ENCODE measurements around the gene VEGFD. TPM values are rescaled to one million over a fixed set of nuclear protein-coding genes. Genes with fewer than 3 reads are reported as not detected.
A peak's percentile ranks its signal among the peaks of the same experiment; 100 is the strongest.

Gene VEGFD
- total and polyA plus RNA-seq, 2 of the 13 experiments (the other 11 are each of a cell fraction or from before 2014, with no cell fraction given) = 0.11 to 0.35 TPM

DNA sequence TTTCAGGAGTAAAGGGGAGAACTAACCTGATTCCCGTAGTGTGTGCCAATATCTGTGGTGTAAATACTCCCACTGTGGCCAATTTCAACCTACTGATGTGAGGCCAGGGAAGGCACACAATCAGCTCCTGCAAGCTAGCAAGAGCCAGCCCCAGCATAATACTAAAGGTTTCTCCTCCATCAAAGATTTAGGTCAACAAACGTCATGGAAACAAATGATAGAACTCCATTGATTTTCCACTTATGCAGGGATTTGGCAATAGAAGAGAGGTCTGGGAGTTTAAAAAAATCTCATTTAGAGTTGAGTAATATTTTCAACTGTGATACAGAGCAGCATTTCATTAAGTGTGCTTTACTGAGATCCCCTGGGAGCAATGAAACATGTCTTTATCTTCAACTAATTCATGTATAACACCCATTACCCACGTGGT lies 15.8 kb upstream of the VEGFD start:
- H3K4me2 ChIP-seq (ENCODE audit: low read depth, low read length) = no peak overlapping the region
- H3K79me2 ChIP-seq (ENCODE audit: insufficient read depth, low read length) = no peaks in the 10 kb centered on the region
- H3K4me3 ChIP-seq (replicated peaks in 1 of 3; ENCODE audit: insufficient read depth in 1 of 3, low read depth in 2 of 3, low read length in 3 of 3) = no peak overlapping the region
- H3K36me3 ChIP-seq (replicated peaks in 1 of 2; ENCODE audit: control insufficient read depth in 1 of 2, insufficient read depth in 2 of 2, low read length in 2 of 2) = no peaks in the 10 kb centered on the region
- FAIRE-seq = no peak
- CTCF ChIA-PET (ENCODE audit: low intra/inter-chr PET ratio, low total read pairs) = no interaction called here
- 66% methylated on average over 2 of the region's 3 CpGs for WGBS (ENCODE audit: low lambda C conversion rate)
- H3K27ac ChIP-seq (ENCODE audit: extremely low read length, insufficient read depth, low read length) = no peak overlapping the region
- ATAC-seq = peak; percentile 32; the same call in 1 of the 3 replicates
- in situ Hi-C loops (cut with HindIII; ENCODE audit: extremely low pct_ligation_motif_present, low pct_unique_long_range_greater_than_20kb) (no loop called here), intact Hi-C loops (cut with micrococcal nuclease; ENCODE audit: unreplicated experiment) (no loop called here)
- DNase-seq (ENCODE audit: low spot score) = peak; percentile 4
- TF ChIP-seq ZNF724P (CRISPR knock-in tag; IDR thresholded peaks at IDR 0.05; ENCODE audit: borderline replicate concordance) (no peak), ZNF225 (CRISPR knock-in tag; IDR thresholded peaks at IDR 0.05) (no peak), ZNF33B (CRISPR knock-in tag; IDR thresholded peaks at IDR 0.05) (no peak), ZNF263 (CRISPR knock-in tag; IDR thresholded peaks at IDR 0.05) (no peak), NFYB (CRISPR knock-in tag; IDR thresholded peaks at IDR 0.05) (no peak), SMAD1 (CRISPR knock-in tag; IDR thresholded peaks at IDR 0.05; ENCODE audit: borderline replicate concordance, low read depth) (no peak), ATM (IDR thresholded peaks at IDR 0.05; ENCODE audit: borderline replicate concordance) (no peak), SAP130 (CRISPR knock-in tag; IDR thresholded peaks at IDR 0.05; ENCODE audit: low read depth) (no peak), YEATS2 (CRISPR knock-in tag; IDR thresholded peaks at IDR 0.05; ENCODE audit: borderline replicate concordance) (no peak)
- TF ChIP-seq, protein P1, sequence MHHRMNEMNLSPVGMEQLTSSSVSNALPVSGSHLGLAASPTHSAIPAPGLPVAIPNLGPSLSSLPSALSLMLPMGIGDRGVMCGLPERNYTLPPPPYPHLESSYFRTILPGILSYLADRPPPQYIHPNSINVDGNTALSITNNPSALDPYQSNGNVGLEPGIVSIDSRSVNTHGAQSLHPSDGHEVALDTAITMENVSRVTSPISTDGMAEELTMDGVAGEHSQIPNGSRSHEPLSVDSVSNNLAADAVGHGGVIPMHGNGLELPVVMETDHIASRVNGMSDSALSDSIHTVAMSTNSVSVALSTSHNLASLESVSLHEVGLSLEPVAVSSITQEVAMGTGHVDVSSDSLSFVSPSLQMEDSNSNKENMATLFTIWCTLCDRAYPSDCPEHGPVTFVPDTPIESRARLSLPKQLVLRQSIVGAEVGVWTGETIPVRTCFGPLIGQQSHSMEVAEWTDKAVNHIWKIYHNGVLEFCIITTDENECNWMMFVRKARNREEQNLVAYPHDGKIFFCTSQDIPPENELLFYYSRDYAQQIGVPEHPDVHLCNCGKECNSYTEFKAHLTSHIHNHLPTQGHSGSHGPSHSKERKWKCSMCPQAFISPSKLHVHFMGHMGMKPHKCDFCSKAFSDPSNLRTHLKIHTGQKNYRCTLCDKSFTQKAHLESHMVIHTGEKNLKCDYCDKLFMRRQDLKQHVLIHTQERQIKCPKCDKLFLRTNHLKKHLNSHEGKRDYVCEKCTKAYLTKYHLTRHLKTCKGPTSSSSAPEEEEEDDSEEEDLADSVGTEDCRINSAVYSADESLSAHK (CRISPR knock-in tag; IDR thresholded peaks at IDR 0.05; ENCODE audit: borderline replicate concordance) = no peak
- no peaks in the 10 kb centered on the region for H3K9me3 ChIP-seq (ENCODE audit: low read length)
- POLR2A ChIA-PET = no interaction called here
- H3K4me1 ChIP-seq (ENCODE audit: insufficient read depth, low read length) = no peaks in the 10 kb centered on the region
- H3K9ac ChIP-seq (ENCODE audit: insufficient read depth, low read depth, low read length) = no peak overlapping the region
- H4K20me1 ChIP-seq (ENCODE audit: insufficient read depth, low read length) = no peaks in the 10 kb centered on the region
- no peaks in the 10 kb centered on the region for H3K27me3 ChIP-seq (ENCODE audit: control insufficient read depth in 1 of 2, insufficient read depth in 2 of 2, low read length in 2 of 2)
- no peak overlapping the region for H2AFZ ChIP-seq (ENCODE audit: low read length)
- BruUV-seq (replicated peaks) = no TSS peak
